ENCODE measurements around the gene BTBD18.
"Not testable (repeated sequence)": the region's sequence is repeated elsewhere in the genome, so short reads cannot be mapped to it uniquely, and the experiment has no call there.

Gene BTBD18

GRCh38 chr11:57709802-57710367 is 41.7 kb downstream of the BTBD18 start:
- no peak overlapping the region for H3K4me3 ChIP-seq (ENCODE audit: low read depth, low read length)
- TF ChIP-seq, protein P1, sequence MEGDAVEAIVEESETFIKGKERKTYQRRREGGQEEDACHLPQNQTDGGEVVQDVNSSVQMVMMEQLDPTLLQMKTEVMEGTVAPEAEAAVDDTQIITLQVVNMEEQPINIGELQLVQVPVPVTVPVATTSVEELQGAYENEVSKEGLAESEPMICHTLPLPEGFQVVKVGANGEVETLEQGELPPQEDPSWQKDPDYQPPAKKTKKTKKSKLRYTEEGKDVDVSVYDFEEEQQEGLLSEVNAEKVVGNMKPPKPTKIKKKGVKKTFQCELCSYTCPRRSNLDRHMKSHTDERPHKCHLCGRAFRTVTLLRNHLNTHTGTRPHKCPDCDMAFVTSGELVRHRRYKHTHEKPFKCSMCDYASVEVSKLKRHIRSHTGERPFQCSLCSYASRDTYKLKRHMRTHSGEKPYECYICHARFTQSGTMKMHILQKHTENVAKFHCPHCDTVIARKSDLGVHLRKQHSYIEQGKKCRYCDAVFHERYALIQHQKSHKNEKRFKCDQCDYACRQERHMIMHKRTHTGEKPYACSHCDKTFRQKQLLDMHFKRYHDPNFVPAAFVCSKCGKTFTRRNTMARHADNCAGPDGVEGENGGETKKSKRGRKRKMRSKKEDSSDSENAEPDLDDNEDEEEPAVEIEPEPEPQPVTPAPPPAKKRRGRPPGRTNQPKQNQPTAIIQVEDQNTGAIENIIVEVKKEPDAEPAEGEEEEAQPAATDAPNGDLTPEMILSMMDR (IDR thresholded peaks at IDR 0.05; ENCODE audit: low read depth, low read length, missing control alignments) = no peak
- no peak overlapping the region for H3K27ac ChIP-seq
- no peak for DNase-seq
- in situ Hi-C loops (cut with HindIII; ENCODE audit: low pct_ligation_motif_present, low sequenced_read_pairs) = no loop called here
- H3K27me3 ChIP-seq (replicated peaks) = no peaks in the 10 kb centered on the region
- H3K36me3 ChIP-seq (replicated peaks) = peaks cover 6% of the 10 kb centered on the region

- H3K27ac ChIP-seq; H3K27me3 ChIP-seq (replicated peaks); in situ Hi-C loops (cut with HindIII; ENCODE audit: low pct_ligation_motif_present, low sequenced_read_pairs); DNase-seq; H3K4me3 ChIP-seq (ENCODE audit: low read depth, low read length): not testable (repeated sequence)
- H3K36me3 ChIP-seq (replicated peaks) = peaks cover 41% of the 10 kb centered on the region
These were observed 46.2 kb downstream of the BTBD18 start for GRCh38 chr11:57705432-57705831.

DNA sequence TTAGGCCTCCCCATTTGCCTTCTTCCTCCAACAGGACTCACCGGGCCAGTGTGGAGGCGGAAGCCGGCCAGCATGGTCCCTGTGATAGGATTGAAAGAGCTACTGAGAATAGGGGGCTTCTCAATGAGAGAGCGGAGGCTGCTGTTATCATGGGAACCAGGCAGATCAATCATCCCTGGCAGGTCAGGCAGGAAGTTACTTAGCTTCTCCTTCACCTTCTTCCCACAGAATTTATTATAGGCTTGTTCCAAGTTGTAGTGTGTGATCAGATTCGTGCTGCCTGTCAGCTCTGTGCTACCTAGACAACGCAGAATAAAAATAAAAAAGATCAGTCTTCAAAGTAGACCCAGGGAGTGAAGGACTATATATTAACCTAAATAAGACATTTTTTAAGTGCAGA is 46.7 kb downstream of the BTBD18 start:
- Histone ChIP-seq H3K4me3 (ENCODE audit: low read depth, low read length) (no peak overlapping the region), H3K27me3 (replicated peaks) (no peaks in the 10 kb centered on the region), H3K36me3 (replicated peaks) (peaks cover 44% of the 10 kb centered on the region), H3K27ac (no peak overlapping the region)
- TF ChIP-seq, protein P1 (IDR thresholded peaks at IDR 0.05; ENCODE audit: low read depth, low read length, missing control alignments) = no peak
- no peak for DNase-seq
- in situ Hi-C loops (cut with HindIII; ENCODE audit: low pct_ligation_motif_present, low sequenced_read_pairs) = no loop called here

DNA sequence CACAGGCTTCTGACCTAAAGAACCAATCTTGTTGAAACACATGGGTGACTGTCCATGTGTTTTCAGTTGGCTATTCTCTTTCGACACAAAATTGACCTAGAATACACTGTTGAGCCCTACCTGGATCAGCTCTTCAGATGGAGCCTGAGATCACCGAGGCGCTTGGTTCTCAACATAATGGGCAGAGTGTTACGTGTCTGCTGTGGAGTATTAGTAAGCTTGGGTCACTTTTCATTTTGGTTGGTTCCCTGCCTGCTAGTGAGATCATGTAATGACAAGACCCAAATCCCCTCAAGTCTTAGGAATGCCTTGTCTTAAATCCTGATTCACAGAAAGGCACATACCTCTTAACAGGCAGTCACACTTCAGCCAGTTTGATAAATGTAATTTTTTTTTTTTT is 48.3 kb downstream of the BTBD18 start:
- TF ChIP-seq, protein P1 (IDR thresholded peaks at IDR 0.05; ENCODE audit: low read depth, low read length, missing control alignments) = no peak
- Histone ChIP-seq H3K36me3 (replicated peaks) (peaks cover 60% of the 10 kb centered on the region), H3K4me3 (ENCODE audit: low read depth, low read length) (no peak overlapping the region), H3K27ac (no peak overlapping the region), H3K27me3 (replicated peaks) (no peaks in the 10 kb centered on the region)
- in situ Hi-C loops (cut with HindIII; ENCODE audit: low pct_ligation_motif_present, low sequenced_read_pairs) = no loop called here
- DNase-seq = no peak

GRCh38 chr11:57700425-57700824 is 51.2 kb downstream of the BTBD18 start:
- peaks cover 80% of the 10 kb centered on the region for H3K36me3 ChIP-seq (replicated peaks)

DNA sequence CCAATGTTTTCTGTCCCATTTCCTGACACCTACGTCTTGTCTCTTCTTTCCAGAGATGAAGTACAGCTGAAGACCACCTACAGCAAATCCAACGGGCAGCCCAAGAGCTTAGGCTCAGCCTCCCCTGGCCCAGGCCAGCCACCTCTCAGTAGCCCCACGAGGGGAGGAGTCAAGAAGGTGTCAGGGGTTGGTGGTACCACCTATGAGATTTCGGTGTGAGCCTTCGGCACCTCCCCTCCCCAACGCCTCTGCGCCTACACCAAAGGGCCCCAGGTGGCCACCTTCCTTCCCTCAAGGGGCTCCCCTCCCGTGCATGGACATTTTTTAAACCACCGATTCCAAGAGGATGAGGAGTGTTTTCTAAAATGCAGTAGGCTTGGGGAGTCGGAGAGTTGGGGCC is 51.8 kb downstream of the BTBD18 start:
- in situ Hi-C loops (cut with HindIII; ENCODE audit: low pct_ligation_motif_present, low sequenced_read_pairs) = no loop called here
- Histone ChIP-seq H3K27me3 (replicated peaks) (no peaks in the 10 kb centered on the region), H3K4me3 (ENCODE audit: low read depth, low read length) (no peak overlapping the region), H3K36me3 (replicated peaks) (peaks cover 81% of the 10 kb centered on the region), H3K27ac (no peak overlapping the region)
- TF ChIP-seq, protein P1 (IDR thresholded peaks at IDR 0.05; ENCODE audit: low read depth, low read length, missing control alignments) = no peak
- no peak for DNase-seq

More at GRCh38 chr11:57700425-57700824, 51.2 kb downstream of the BTBD18 start:
- TF ChIP-seq, protein P1 (IDR thresholded peaks at IDR 0.05; ENCODE audit: low read depth, low read length, missing control alignments) = peak; percentile 5
- in situ Hi-C loops (cut with HindIII; ENCODE audit: low pct_ligation_motif_present, low sequenced_read_pairs) = no loop called here
- no peaks in the 10 kb centered on the region for H3K27me3 ChIP-seq (replicated peaks)
- no peak for DNase-seq
- H3K4me3 ChIP-seq (ENCODE audit: low read depth, low read length) = no peak overlapping the region
- no peak overlapping the region for H3K27ac ChIP-seq

Measured in brain microvascular endothelial cell (primary cell).